ENCODE measurements around the gene ARL5C.

GRCh38 chr17:39164675-39165143 is 1.3 kb downstream of the ARL5C start:
- no peak for TF ChIP-seq REST (tag by site-specific recombination; IDR thresholded peaks at IDR 0.05)
- TF ChIP-seq ZNF747 (tag by site-specific recombination; IDR thresholded peaks at IDR 0.05), result no peak
- TF ChIP-seq KLF7 (tag by site-specific recombination; IDR thresholded peaks at IDR 0.05; ENCODE audit: borderline replicate concordance), result no peak
- TF ChIP-seq CTCF (tag by site-specific recombination; IDR thresholded peaks at IDR 0.05), result peak; percentile 90
- TF ChIP-seq ZBTB48 (tag by site-specific recombination; IDR thresholded peaks at IDR 0.05), result peak; percentile 66; the same call in 1 of the 2 replicates
- TF ChIP-seq ATF2 (tag by site-specific recombination; IDR thresholded peaks at IDR 0.05; ENCODE audit: low read depth), result no peak
- TF ChIP-seq ZSCAN30 (tag by site-specific recombination; IDR thresholded peaks at IDR 0.05), result no peak
- TF ChIP-seq TCF7L2 (IDR thresholded peaks at IDR 0.05; ENCODE audit: borderline replicate concordance, low read depth, low read length), result no peak
- TF ChIP-seq ZNF311 (tag by site-specific recombination; IDR thresholded peaks at IDR 0.05; ENCODE audit: borderline replicate concordance), result no peak
- TF ChIP-seq ZNF138 (tag by site-specific recombination; IDR thresholded peaks at IDR 0.05; ENCODE audit: borderline replicate concordance), result no peak
